ENCODE results near the gene C5AR2.
"Not testable (repeated sequence)": the region's sequence is repeated elsewhere in the genome, so short reads cannot be mapped to it uniquely, and the experiment has no call there.

Gene C5AR2

GRCh38 chr19:47343194-47343802 is 11.3 kb downstream of the C5AR2 start:
- Histone ChIP-seq H3K36me3 (ENCODE audit: control insufficient read depth in 2 of 2, insufficient read depth in 2 of 2, low read length in 2 of 2) (no peaks in the 10 kb centered on the region), H3K27me3 (ENCODE audit: control insufficient read depth in 2 of 2, insufficient read depth in 2 of 2, low read length in 2 of 2) (no peaks in the 10 kb centered on the region), H3K9me3 (ENCODE audit: control insufficient read depth in 2 of 2, low read length in 2 of 2) (no peaks in the 10 kb centered on the region), H3K27ac (ENCODE audit: low read depth in 2 of 2, low read length in 2 of 2) (no peak overlapping the region), H3K4me3 (ENCODE audit: low read length in 2 of 2) (no peak overlapping the region), H3K9ac (ENCODE audit: low read depth in 1 of 2, low read length in 2 of 2) (no peak overlapping the region), H3K4me1 (ENCODE audit: control insufficient read depth in 2 of 2, insufficient read depth in 2 of 2, low read length in 2 of 2) (no peaks in the 10 kb centered on the region)

- Histone ChIP-seq H3K9ac (ENCODE audit: low read depth in 1 of 2, low read length in 2 of 2) (no peak overlapping the region), H3K9me3 (ENCODE audit: control insufficient read depth in 2 of 2, low read length in 2 of 2) (no peaks in the 10 kb centered on the region), H3K4me1 (ENCODE audit: control insufficient read depth in 2 of 2, insufficient read depth in 2 of 2, low read length in 2 of 2) (peaks cover 0 to 5% of the 10 kb centered on the region in 2 donors), H3K27me3 (ENCODE audit: control insufficient read depth in 2 of 2, insufficient read depth in 2 of 2, low read length in 2 of 2) (no peaks in the 10 kb centered on the region), H3K36me3 (ENCODE audit: control insufficient read depth in 2 of 2, insufficient read depth in 2 of 2, low read length in 2 of 2) (no peaks in the 10 kb centered on the region), H3K4me3 (ENCODE audit: low read length in 2 of 2) (no peak overlapping the region), H3K27ac (ENCODE audit: low read depth in 2 of 2, low read length in 2 of 2) (no peak overlapping the region)
Measured at GRCh38 chr19:47344425-47344824, 12.4 kb downstream of the C5AR2 start.

- H3K36me3 ChIP-seq (ENCODE audit: control insufficient read depth in 2 of 2, insufficient read depth in 2 of 2, low read length in 2 of 2); H3K4me3 ChIP-seq (ENCODE audit: low read length in 2 of 2); H3K27me3 ChIP-seq (ENCODE audit: control insufficient read depth in 2 of 2, insufficient read depth in 2 of 2, low read length in 2 of 2); H3K9me3 ChIP-seq (ENCODE audit: control insufficient read depth in 2 of 2, low read length in 2 of 2); H3K27ac ChIP-seq (ENCODE audit: low read depth in 2 of 2, low read length in 2 of 2); H3K9ac ChIP-seq (ENCODE audit: low read depth in 1 of 2, low read length in 2 of 2): not testable (repeated sequence)
- H3K4me1 ChIP-seq (ENCODE audit: control insufficient read depth in 2 of 2, insufficient read depth in 2 of 2, low read length in 2 of 2) = peaks cover 5 to 13% of the 10 kb centered on the region in 2 donors
Measured at GRCh38 chr19:47346024-47346423, 14.0 kb downstream of the C5AR2 start.

GRCh38 chr19:47348819-47349795 is 17.1 kb downstream of the C5AR2 start, which contains the start of gene DHX34:
Gene DHX34, plus strand, starts transcription at chr19:47349315. Its CDS starts 3,716 bp downstream, at chr19:47353031.
- peaks cover under 1 to 10% of the 10 kb centered on the region in 2 donors for H3K36me3 ChIP-seq (ENCODE audit: control insufficient read depth in 2 of 2, insufficient read depth in 2 of 2, low read length in 2 of 2)
- H3K4me1 ChIP-seq (ENCODE audit: control insufficient read depth in 2 of 2, insufficient read depth in 2 of 2, low read length in 2 of 2) = peaks cover 5 to 13% of the 10 kb centered on the region in 2 donors
- no peaks in the 10 kb centered on the region for H3K27me3 ChIP-seq (ENCODE audit: control insufficient read depth in 2 of 2, insufficient read depth in 2 of 2, low read length in 2 of 2)
- peak within 1 kb of the TSS; percentile 79 to 92 for H3K9ac ChIP-seq (ENCODE audit: low read depth in 1 of 2, low read length in 2 of 2)
- peak within 1 kb of the TSS; percentile 47 to 65 for H3K27ac ChIP-seq (ENCODE audit: low read depth in 2 of 2, low read length in 2 of 2)
- H3K4me3 ChIP-seq (ENCODE audit: low read length in 2 of 2) = peak within 1 kb of the TSS; percentile 91 to 94
- no peaks in the 10 kb centered on the region for H3K9me3 ChIP-seq (ENCODE audit: control insufficient read depth in 2 of 2, low read length in 2 of 2)

GRCh38 chr19:47350630-47351029 is 18.7 kb downstream of the C5AR2 start:
- Histone ChIP-seq H3K9me3 (ENCODE audit: control insufficient read depth in 2 of 2, low read length in 2 of 2) (no peaks in the 10 kb centered on the region), H3K27ac (ENCODE audit: low read depth in 2 of 2, low read length in 2 of 2) (no peak overlapping the region), H3K4me3 (ENCODE audit: low read length in 2 of 2) (no peak overlapping the region), H3K36me3 (ENCODE audit: control insufficient read depth in 2 of 2, insufficient read depth in 2 of 2, low read length in 2 of 2) (peaks cover 11 to 17% of the 10 kb centered on the region in 2 donors), H3K9ac (ENCODE audit: low read depth in 1 of 2, low read length in 2 of 2) (no peak overlapping the region), H3K4me1 (ENCODE audit: control insufficient read depth in 2 of 2, insufficient read depth in 2 of 2, low read length in 2 of 2) (peaks cover 5 to 13% of the 10 kb centered on the region in 2 donors), H3K27me3 (ENCODE audit: control insufficient read depth in 2 of 2, insufficient read depth in 2 of 2, low read length in 2 of 2) (no peaks in the 10 kb centered on the region)

- Histone ChIP-seq H3K9me3 (ENCODE audit: control insufficient read depth in 2 of 2, low read length in 2 of 2) (no peaks in the 10 kb centered on the region), H3K36me3 (ENCODE audit: control insufficient read depth in 2 of 2, insufficient read depth in 2 of 2, low read length in 2 of 2) (peaks cover 17 to 25% of the 10 kb centered on the region in 2 donors), H3K27ac (ENCODE audit: low read depth in 2 of 2, low read length in 2 of 2) (no peak overlapping the region), H3K4me3 (ENCODE audit: low read length in 2 of 2) (no peak overlapping the region), H3K27me3 (ENCODE audit: control insufficient read depth in 2 of 2, insufficient read depth in 2 of 2, low read length in 2 of 2) (no peaks in the 10 kb centered on the region), H3K4me1 (ENCODE audit: control insufficient read depth in 2 of 2, insufficient read depth in 2 of 2, low read length in 2 of 2) (peaks cover 5 to 13% of the 10 kb centered on the region in 2 donors), H3K9ac (ENCODE audit: low read depth in 1 of 2, low read length in 2 of 2) (no peak overlapping the region)
Measured at GRCh38 chr19:47351548-47351947, 19.6 kb downstream of the C5AR2 start.

- Histone ChIP-seq H3K36me3 (ENCODE audit: control insufficient read depth in 2 of 2, insufficient read depth in 2 of 2, low read length in 2 of 2) (peaks cover 20 to 27% of the 10 kb centered on the region in 2 donors), H3K4me3 (ENCODE audit: low read length in 2 of 2) (no peak overlapping the region), H3K9me3 (ENCODE audit: control insufficient read depth in 2 of 2, low read length in 2 of 2) (no peaks in the 10 kb centered on the region), H3K27ac (ENCODE audit: low read depth in 2 of 2, low read length in 2 of 2) (no peak overlapping the region), H3K27me3 (ENCODE audit: control insufficient read depth in 2 of 2, insufficient read depth in 2 of 2, low read length in 2 of 2) (no peaks in the 10 kb centered on the region), H3K9ac (ENCODE audit: low read depth in 1 of 2, low read length in 2 of 2) (no peak overlapping the region), H3K4me1 (ENCODE audit: control insufficient read depth in 2 of 2, insufficient read depth in 2 of 2, low read length in 2 of 2) (peaks cover 5 to 13% of the 10 kb centered on the region in 2 donors)
Measured at GRCh38 chr19:47352095-47352494, 20.1 kb downstream of the C5AR2 start.

GRCh38 chr19:47353307-47353712 is 21.3 kb downstream of the C5AR2 start:
- no peak overlapping the region for H3K27ac ChIP-seq (ENCODE audit: low read depth in 2 of 2, low read length in 2 of 2)
- H3K36me3 ChIP-seq (ENCODE audit: control insufficient read depth in 2 of 2, insufficient read depth in 2 of 2, low read length in 2 of 2) = peaks cover 32 to 39% of the 10 kb centered on the region in 2 donors
- no peaks in the 10 kb centered on the region for H3K9me3 ChIP-seq (ENCODE audit: control insufficient read depth in 2 of 2, low read length in 2 of 2)
- no peaks in the 10 kb centered on the region for H3K27me3 ChIP-seq (ENCODE audit: control insufficient read depth in 2 of 2, insufficient read depth in 2 of 2, low read length in 2 of 2)
- H3K9ac ChIP-seq (ENCODE audit: low read depth in 1 of 2, low read length in 2 of 2) = no peak overlapping the region
- H3K4me3 ChIP-seq (ENCODE audit: low read length in 2 of 2) = no peak overlapping the region
- peaks cover 5 to 13% of the 10 kb centered on the region in 2 donors for H3K4me1 ChIP-seq (ENCODE audit: control insufficient read depth in 2 of 2, insufficient read depth in 2 of 2, low read length in 2 of 2)

- Histone ChIP-seq H3K27ac (ENCODE audit: low read depth in 2 of 2, low read length in 2 of 2) (no peak overlapping the region), H3K9me3 (ENCODE audit: control insufficient read depth in 2 of 2, low read length in 2 of 2) (no peaks in the 10 kb centered on the region), H3K4me1 (ENCODE audit: control insufficient read depth in 2 of 2, insufficient read depth in 2 of 2, low read length in 2 of 2) (no peaks in the 10 kb centered on the region), H3K9ac (ENCODE audit: low read depth in 1 of 2, low read length in 2 of 2) (no peak overlapping the region), H3K4me3 (ENCODE audit: low read length in 2 of 2) (no peak overlapping the region), H3K36me3 (ENCODE audit: control insufficient read depth in 2 of 2, insufficient read depth in 2 of 2, low read length in 2 of 2) (peaks cover 41 to 65% of the 10 kb centered on the region in 2 donors), H3K27me3 (ENCODE audit: control insufficient read depth in 2 of 2, insufficient read depth in 2 of 2, low read length in 2 of 2) (no peaks in the 10 kb centered on the region)
Measured at GRCh38 chr19:47356900-47357299, 24.9 kb downstream of the C5AR2 start.
